ENCODE measurements around the gene ENTPD5.

Gene ENTPD5

GRCh38 chr14:74018586-74019407 is at the start of gene ENTPD5, which contains the start of gene BBOF1:
TSS of gene ENTPD5 (minus strand) at chr14:74019288. CDS start at chr14:73988102, 31,186 bp downstream.
TSS of gene BBOF1 (plus strand) at chr14:74019349. CDS start at chr14:74019479, 130 bp downstream.
- peak; percentile 68 to 70 for DNase-seq (ENCODE audit: extremely low read depth in 1 of 2, low read depth in 1 of 2)

GRCh38 chr14:74065746-74066575 is 46.9 kb upstream of the ENTPD5 start:
- no peak for DNase-seq (ENCODE audit: extremely low read depth in 1 of 2, low read depth in 1 of 2)

GRCh38 chr14:74064883-74065282 is 45.8 kb upstream of the ENTPD5 start:
- DNase-seq (ENCODE audit: extremely low read depth in 1 of 2, low read depth in 1 of 2), result no peak

- no peak for DNase-seq (ENCODE audit: extremely low read depth in 1 of 2, low read depth in 1 of 2)
These were observed 45.3 kb upstream of the ENTPD5 start for GRCh38 chr14:74064426-74064825.

GRCh38 chr14:74062809-74063150 is 43.7 kb upstream of the ENTPD5 start:
- no peak for DNase-seq (ENCODE audit: extremely low read depth in 1 of 2, low read depth in 1 of 2)

GRCh38 chr14:74049876-74050495 is 30.9 kb upstream of the ENTPD5 start:
- DNase-seq (ENCODE audit: extremely low read depth in 1 of 2, low read depth in 1 of 2), result no peak

GRCh38 chr14:74048281-74048680 is 29.2 kb upstream of the ENTPD5 start:
- DNase-seq (ENCODE audit: extremely low read depth in 1 of 2, low read depth in 1 of 2), result no peak

- DNase-seq (ENCODE audit: extremely low read depth in 1 of 2, low read depth in 1 of 2), result no peak
These were observed 26.4 kb upstream of the ENTPD5 start for GRCh38 chr14:74045522-74045921.

- DNase-seq (ENCODE audit: extremely low read depth in 1 of 2, low read depth in 1 of 2), result no peak
These were observed 23.2 kb upstream of the ENTPD5 start for GRCh38 chr14:74042296-74042695.

GRCh38 chr14:74038020-74038859 is 19.2 kb upstream of the ENTPD5 start:
- DNase-seq (ENCODE audit: extremely low read depth in 1 of 2, low read depth in 1 of 2), result no peak

GRCh38 chr14:74035556-74035955 is 16.5 kb upstream of the ENTPD5 start:
- no peak for DNase-seq (ENCODE audit: extremely low read depth in 1 of 2, low read depth in 1 of 2)

GRCh38 chr14:74034572-74034971 is 15.5 kb upstream of the ENTPD5 start:
- no peak for DNase-seq (ENCODE audit: extremely low read depth in 1 of 2, low read depth in 1 of 2)

GRCh38 chr14:74029136-74029535 is 10.0 kb upstream of the ENTPD5 start:
- DNase-seq (ENCODE audit: extremely low read depth in 1 of 2, low read depth in 1 of 2), result no peak

- no peak for DNase-seq (ENCODE audit: extremely low read depth in 1 of 2, low read depth in 1 of 2)
These were observed 3.3 kb upstream of the ENTPD5 start for GRCh38 chr14:74022346-74022745.

GRCh38 chr14:74019408-74020137 is 485 bp upstream of the ENTPD5 start:
- DNase-seq (ENCODE audit: extremely low read depth in 1 of 2, low read depth in 1 of 2), result no peak

GRCh38 chr14:74018174-74018585 is 908 bp downstream of the ENTPD5 start:
- no peak for DNase-seq (ENCODE audit: extremely low read depth in 1 of 2, low read depth in 1 of 2)

GRCh38 chr14:74015963-74016362 is 3.1 kb downstream of the ENTPD5 start:
- DNase-seq (ENCODE audit: extremely low read depth in 1 of 2, low read depth in 1 of 2), result no peak

GRCh38 chr14:74015176-74015575 is 3.9 kb downstream of the ENTPD5 start:
- DNase-seq (ENCODE audit: extremely low read depth in 1 of 2, low read depth in 1 of 2), result no peak

- no peak for DNase-seq (ENCODE audit: extremely low read depth in 1 of 2, low read depth in 1 of 2)
These were observed 4.8 kb downstream of the ENTPD5 start for GRCh38 chr14:74014299-74014698.
